Dendritic cell treated with granulocyte-macrophage colony-stimulating factor and Interleukin-4, amounts not matched to agents 40 ng/mL and 50 ng/mL, for 4 days (primary cell): ENCODE data around the gene NCOA3.
"Not testable (repeated sequence)": the region's sequence is repeated elsewhere in the genome, so short reads cannot be mapped to it uniquely, and the experiment has no call there.

ENCODE experiments used
- H3K27ac Mint-ChIP-seq: one replicate; pipeline ENCODE4 v1.8.0; 2022; ENCODE audit warnings: mild to moderate bottlenecking, mixed read lengths
- H3K27me3 Mint-ChIP-seq: one replicate; pipeline ENCODE4 v1.8.0; 2022; ENCODE audit warnings: mild to moderate bottlenecking, mixed read lengths
- H3K36me3 Mint-ChIP-seq: one replicate; pipeline ENCODE4 v1.8.0; 2022; ENCODE audit warnings: low read depth, mixed read lengths
- H3K4me1 Mint-ChIP-seq: one replicate; pipeline ENCODE4 v1.8.0; 2022; ENCODE audit warnings: low read depth, mixed read lengths
- H3K4me3 Mint-ChIP-seq: one replicate; pipeline ENCODE4 v1.8.0; 2022; ENCODE audit warnings: mild to moderate bottlenecking, moderate library complexity, mixed read lengths
- H3K9me3 Mint-ChIP-seq: one replicate; pipeline ENCODE4 v1.8.0; 2022; ENCODE audit warnings: mixed read lengths
- intact Hi-C: fragments of 100-400 bp; cut with micrococcal nuclease; formaldehyde crosslinking; loops from one replicate; pipeline ENCODE4 v1.15.0; 2022

The NCOA3 gene

DNA sequence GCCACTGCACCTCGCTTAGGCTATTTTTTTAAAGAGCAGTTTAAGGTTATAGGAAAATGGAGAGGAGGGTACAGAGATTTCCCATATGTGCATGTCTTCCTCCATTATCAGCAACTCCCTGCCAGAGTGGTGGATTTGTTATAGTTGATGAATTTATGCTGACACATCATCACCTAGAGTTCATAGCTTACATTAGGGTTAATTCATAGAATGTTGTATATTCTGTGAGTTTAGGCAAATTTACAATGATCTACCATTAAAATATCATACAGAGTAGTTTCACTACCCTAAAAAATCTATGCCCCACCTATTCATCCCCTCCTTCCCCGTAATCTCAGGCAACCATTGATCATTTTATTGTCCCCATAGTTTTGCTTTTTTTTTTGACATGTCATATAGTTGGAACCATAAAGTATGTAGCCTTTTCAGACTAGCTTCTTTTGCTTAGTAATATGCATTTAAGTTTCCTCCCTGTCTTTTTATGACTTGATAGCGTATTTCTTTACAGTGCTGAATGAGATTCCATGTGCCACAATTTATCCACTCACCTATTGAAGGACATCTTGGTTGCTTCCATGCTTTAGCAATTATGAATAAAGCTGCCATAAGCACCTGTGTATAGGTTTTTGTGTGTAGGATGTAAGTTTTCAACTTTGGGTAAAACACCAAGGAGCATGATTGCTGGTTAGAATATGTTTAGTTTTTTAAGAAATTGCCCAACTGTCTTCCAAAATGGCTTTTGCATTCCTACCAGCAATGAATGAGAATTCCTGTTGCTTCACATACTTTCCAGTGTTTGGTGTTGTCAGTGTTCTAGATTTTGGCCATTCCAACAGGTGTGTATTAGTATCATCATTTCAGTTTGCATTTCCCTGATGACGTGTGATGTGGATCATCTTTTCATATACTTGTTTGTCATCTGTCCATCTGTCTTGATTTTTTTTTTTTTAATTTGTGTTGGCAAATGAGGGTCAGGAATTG lies 60.2 kb downstream of the NCOA3 start:
- Mint-ChIP-seq H3K27ac (no peak overlapping the region), H3K4me3 (no peak overlapping the region), H3K27me3 (no peaks in the 10 kb centered on the region), H3K9me3 (no peaks in the 10 kb centered on the region), H3K4me1 (peaks cover 46% of the 10 kb centered on the region), H3K36me3 (peaks cover 7% of the 10 kb centered on the region)
- intact Hi-C loops, result no loop called here

DNA sequence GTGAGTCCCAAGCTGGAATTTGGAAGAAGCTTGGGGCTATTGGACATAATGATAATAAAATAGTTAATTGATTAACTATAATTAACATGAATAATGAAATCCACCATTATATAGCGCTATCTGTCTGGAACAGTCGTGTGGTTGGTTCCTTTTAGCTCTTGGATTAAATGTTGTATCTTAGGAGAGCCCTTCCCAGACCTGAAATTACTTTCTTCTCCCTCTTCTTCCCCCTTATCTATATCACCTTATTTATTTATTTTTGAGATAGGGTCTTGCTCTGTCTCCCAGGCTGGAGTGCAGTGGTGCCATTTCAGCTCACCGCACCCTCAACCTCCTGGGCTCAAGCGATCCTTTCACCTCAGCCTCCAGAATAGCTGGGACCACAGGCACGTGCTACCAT lies 64.6 kb downstream of the NCOA3 start:
- no peak overlapping the region for H3K27ac Mint-ChIP-seq
- no peaks in the 10 kb centered on the region for H3K27me3 Mint-ChIP-seq
- peaks cover 20% of the 10 kb centered on the region for H3K36me3 Mint-ChIP-seq
- H3K4me1 Mint-ChIP-seq, result peaks cover 35% of the 10 kb centered on the region
- intact Hi-C loops, result no loop called here
- H3K9me3 Mint-ChIP-seq, result no peaks in the 10 kb centered on the region
- no peak overlapping the region for H3K4me3 Mint-ChIP-seq

DNA sequence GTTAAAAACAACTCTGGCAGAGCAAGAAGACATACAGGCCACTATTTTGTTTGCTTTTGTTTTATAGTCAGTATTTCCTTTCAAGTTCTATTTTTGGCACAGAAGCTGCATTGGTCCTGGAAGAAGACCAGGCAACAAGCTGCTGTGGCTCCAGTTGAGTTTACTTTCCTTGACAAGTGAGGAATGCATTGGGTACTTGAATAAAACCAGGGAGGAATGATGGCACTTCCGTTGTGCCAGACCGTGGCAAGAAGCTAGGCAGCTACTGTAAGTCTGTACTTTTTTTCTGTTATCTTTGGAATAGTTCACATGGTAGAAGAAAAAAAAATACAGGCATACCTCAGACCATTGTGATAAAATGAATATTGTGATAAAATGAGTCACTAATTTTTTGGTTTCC lies 66.3 kb downstream of the NCOA3 start:
- H3K27ac Mint-ChIP-seq, result no peak overlapping the region
- H3K4me1 Mint-ChIP-seq, result peaks cover 38% of the 10 kb centered on the region
- H3K9me3 Mint-ChIP-seq, result no peaks in the 10 kb centered on the region
- no peaks in the 10 kb centered on the region for H3K27me3 Mint-ChIP-seq
- H3K36me3 Mint-ChIP-seq, result peaks cover 36% of the 10 kb centered on the region
- intact Hi-C loops, result no loop called here
- no peak overlapping the region for H3K4me3 Mint-ChIP-seq

DNA sequence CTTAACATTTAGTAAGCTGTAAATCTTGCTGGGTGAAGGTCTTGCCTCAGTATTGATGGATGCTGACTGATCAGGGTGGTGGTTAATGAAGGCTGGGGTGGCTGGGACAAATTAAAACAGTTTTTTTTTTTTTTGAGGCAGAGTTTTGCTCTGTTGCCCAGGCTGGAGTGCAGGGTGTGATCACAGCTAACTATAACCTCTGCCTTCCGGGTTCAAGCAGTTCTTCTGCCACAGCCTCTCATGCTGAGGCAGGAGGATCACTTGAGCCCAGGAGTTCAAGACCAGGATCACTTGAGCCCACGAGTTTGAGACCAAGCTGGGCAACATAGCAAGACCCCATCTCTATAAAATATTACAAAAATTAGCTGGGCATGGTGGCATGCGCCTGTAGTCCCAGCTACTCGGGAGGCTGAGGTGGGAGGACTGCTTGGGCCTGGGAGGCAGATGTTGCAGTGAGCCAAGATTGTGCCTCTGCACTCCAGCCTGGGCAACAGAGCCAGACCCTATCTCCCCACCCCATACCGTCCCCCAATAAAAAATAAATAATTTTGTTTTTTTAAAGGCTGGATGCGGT lies 67.2 kb downstream of the NCOA3 start:
- H3K4me3 Mint-ChIP-seq, result no peak overlapping the region
- no peaks in the 10 kb centered on the region for H3K27me3 Mint-ChIP-seq
- no peak overlapping the region for H3K27ac Mint-ChIP-seq
- H3K36me3 Mint-ChIP-seq, result peaks cover 45% of the 10 kb centered on the region
- peaks cover 47% of the 10 kb centered on the region for H3K4me1 Mint-ChIP-seq
- intact Hi-C loops, result no loop called here
- H3K9me3 Mint-ChIP-seq, result no peaks in the 10 kb centered on the region

DNA sequence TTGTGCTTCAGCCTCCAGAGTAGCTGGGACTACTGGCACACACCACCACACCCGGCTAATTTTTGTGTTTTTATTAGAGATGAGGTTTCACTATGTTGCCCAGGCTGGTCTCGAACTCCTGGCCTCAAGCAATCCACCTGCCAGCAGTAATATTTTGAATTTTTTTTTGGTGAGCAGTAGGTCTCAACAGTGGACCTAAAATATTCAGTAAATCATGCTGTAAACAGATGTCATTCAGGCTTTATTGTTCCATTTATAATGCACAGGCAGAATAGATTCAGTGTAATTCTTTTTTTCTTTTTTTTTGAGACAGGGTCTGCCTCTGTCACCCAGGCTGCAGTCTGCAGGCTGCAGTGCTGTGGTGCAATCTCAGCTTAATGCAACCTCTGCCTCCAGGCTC lies 69.7 kb downstream of the NCOA3 start:
- H3K4me1 Mint-ChIP-seq, result peaks cover 36% of the 10 kb centered on the region
- peaks cover 46% of the 10 kb centered on the region for H3K36me3 Mint-ChIP-seq
- intact Hi-C loops, result no loop called here
- H3K9me3 Mint-ChIP-seq, result no peaks in the 10 kb centered on the region
- H3K27me3 Mint-ChIP-seq, result no peaks in the 10 kb centered on the region
- H3K27ac Mint-ChIP-seq, result no peak overlapping the region
- H3K4me3 Mint-ChIP-seq, result no peak overlapping the region

DNA sequence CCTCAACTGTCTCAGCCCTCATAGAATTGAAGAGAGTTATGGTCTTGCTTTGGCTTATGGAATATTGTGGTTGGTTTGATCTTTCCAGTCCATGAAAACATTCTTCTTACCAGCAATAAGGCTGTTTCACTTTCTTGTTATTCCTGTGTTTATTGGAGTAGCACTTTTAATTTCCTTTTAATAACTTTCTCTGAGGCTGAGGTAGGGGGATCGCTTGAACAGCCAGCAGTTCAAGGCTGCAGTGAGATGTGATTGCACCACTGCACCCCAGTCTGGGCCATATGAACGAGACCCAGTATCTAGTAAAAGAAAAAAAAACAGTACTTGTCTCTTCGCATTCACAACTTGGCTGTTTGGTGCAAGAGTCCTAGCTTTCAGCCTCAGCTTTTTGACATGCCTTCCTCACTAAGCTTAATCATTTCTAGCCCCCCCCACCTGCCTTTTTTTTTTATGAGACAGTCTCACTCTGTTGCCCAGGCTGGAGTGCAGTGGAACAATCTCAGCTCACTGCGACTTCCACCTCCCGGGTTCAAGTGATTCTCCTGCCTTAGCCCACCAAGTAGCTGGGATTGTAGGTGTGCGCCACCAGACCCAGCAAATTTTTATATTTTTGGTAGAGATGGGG lies 70.5 kb downstream of the NCOA3 start:
- H3K27ac Mint-ChIP-seq, result no peak overlapping the region
- no peaks in the 10 kb centered on the region for H3K9me3 Mint-ChIP-seq
- peaks cover 46% of the 10 kb centered on the region for H3K36me3 Mint-ChIP-seq
- intact Hi-C loops, result no loop called here
- peaks cover 36% of the 10 kb centered on the region for H3K4me1 Mint-ChIP-seq
- no peak overlapping the region for H3K4me3 Mint-ChIP-seq
- no peaks in the 10 kb centered on the region for H3K27me3 Mint-ChIP-seq

DNA sequence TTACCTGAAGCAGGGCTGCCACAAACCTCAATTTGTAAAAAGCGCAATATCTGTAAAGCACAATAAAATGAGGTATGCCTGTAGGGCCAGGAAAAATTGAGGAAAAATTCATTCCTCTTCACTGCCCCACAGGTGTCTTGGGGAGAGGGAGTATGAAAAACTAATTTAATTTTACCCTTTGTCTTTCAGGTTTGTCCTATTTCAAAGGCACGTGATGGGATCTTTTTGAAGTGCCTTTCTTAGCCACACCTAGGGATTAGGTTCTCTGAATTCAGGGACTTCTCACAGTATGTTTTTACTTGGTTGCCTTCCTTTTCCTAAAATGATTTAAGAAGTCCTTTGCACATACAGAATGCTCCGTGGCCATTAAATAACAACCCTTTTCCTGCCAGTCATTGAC lies 71.9 kb downstream of the NCOA3 start:
- no peaks in the 10 kb centered on the region for H3K27me3 Mint-ChIP-seq
- peaks cover 37% of the 10 kb centered on the region for H3K4me1 Mint-ChIP-seq

DNA sequence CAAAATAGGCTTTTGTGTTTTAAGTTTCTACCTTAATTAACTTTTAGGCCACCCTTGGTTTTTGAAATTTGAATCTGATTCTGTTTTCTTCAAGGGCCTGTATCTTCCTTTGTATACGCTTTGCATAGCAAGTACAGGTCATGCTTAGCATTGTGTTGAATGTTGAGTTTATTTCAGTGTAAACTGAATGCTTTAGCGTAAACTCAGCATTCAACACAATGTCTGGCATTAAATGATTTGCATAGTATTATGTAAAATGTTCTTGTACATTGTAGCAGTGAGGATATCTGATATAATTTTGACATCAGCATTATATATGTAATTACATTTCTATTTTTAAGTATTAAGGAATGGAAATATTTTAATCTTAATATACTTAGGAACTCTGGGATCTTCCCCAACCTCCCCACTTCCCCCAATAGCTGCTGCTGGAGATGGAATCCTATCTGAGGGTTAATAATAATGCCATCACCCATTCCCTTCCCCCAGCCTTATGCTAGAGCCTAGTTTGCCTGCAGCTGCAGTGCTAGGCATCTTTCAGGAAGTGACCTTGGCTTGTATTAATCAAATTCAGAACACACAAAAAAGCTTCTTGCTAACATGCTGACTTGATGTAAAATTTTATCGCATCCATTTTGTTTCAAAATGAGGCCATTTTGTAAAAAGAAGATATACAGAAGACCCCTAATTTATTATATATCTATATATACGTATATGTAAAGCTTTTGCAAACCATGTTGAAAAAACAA lies 73.1 kb downstream of the NCOA3 start:
- H3K4me3 Mint-ChIP-seq, result no peak overlapping the region
- no peak overlapping the region for H3K27ac Mint-ChIP-seq
- no peaks in the 10 kb centered on the region for H3K27me3 Mint-ChIP-seq
- H3K36me3 Mint-ChIP-seq, result peaks cover 39% of the 10 kb centered on the region
- intact Hi-C loops, result no loop called here
- peaks cover 42% of the 10 kb centered on the region for H3K4me1 Mint-ChIP-seq
- no peaks in the 10 kb centered on the region for H3K9me3 Mint-ChIP-seq

More for the DNA sequence above, 71.9 kb downstream of the NCOA3 start:
- H3K9me3 Mint-ChIP-seq, result no peaks in the 10 kb centered on the region
- intact Hi-C loops, result no loop called here
- no peak overlapping the region for H3K27ac Mint-ChIP-seq
- H3K4me3 Mint-ChIP-seq, result no peak overlapping the region
- H3K36me3 Mint-ChIP-seq, result peaks cover 39% of the 10 kb centered on the region

DNA sequence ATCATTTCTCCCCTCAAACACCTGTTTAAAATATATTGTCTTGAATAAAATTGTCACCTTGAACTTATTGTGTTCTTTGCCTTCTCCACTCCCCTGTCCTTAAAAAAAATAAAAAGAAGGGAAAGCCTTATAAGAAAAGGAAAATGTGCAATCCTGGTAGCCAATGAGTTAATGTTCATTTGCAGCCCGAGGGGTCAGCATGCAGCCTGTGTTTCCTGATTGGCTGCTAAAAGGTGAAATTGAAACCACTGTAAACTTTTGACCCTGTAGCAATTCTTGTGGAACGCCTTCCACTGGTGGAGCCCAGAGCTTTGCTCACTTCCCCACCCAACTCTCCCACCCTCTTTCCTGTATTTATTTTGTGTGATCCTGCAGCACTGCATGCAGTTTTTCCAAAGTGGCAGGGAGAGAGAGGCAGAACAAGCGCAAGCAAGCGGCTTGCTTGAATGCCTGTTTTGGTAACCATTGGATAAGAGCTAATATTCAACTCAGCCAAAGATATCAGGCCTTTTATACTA lies 74.9 kb downstream of the NCOA3 start:
- H3K4me3 Mint-ChIP-seq, result no peak overlapping the region
- no peaks in the 10 kb centered on the region for H3K9me3 Mint-ChIP-seq
- intact Hi-C loops, result loop anchor here (2.0 kb wide), 1 partner anchor 74 kb away; no protein-coding TSS in a partner anchor
- peaks cover 34% of the 10 kb centered on the region for H3K36me3 Mint-ChIP-seq
- peaks cover 49% of the 10 kb centered on the region for H3K4me1 Mint-ChIP-seq
- H3K27me3 Mint-ChIP-seq, result no peaks in the 10 kb centered on the region
- H3K27ac Mint-ChIP-seq, result no peak overlapping the region

DNA sequence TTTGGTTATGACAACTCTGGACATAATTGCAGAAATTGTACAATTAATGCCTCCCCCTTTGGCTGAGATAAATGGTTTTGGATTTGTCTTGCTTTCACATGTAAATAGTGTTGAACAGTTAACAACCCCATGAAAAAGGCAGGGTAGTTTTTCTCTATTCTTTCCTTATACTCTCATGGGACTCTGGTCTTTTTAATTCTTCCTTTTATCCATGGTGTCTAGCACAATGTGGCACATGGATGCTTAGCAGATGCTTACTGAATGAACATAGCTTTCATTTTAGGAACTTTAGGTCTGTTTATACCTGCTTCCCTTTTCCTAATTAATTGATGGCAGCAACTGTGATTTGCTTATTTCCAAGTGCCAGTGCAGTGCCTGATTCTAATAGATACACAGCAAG lies 75.6 kb downstream of the NCOA3 start:
- H3K9me3 Mint-ChIP-seq, result no peaks in the 10 kb centered on the region
- intact Hi-C loops, result loop anchor here (2.0 kb wide), 1 partner anchor 75 kb away; no protein-coding TSS in a partner anchor
- H3K27ac Mint-ChIP-seq, result no peak overlapping the region
- H3K4me3 Mint-ChIP-seq, result no peak overlapping the region
- peaks cover 33% of the 10 kb centered on the region for H3K36me3 Mint-ChIP-seq
- peaks cover 45% of the 10 kb centered on the region for H3K4me1 Mint-ChIP-seq
- H3K27me3 Mint-ChIP-seq, result no peaks in the 10 kb centered on the region

DNA sequence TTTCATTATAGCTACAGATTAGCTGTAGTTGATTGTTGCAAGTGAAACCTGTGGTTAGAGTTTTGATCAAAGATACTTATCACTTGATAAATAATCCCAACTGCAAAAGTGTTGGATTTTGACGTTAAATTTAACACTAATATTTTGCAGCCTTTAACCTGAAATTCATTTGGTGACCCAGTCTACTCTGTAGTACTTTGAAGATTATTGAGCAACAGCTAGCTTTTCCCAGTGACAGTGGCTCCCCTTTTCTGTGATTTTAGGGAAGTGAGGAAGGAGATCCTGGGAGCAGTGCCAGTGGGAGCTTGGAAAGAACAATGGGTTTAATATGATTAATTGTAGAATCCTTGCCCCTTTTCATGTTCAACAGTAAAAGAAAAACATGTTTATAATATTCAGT lies 76.9 kb downstream of the NCOA3 start:
- intact Hi-C loops, result no loop called here
- H3K27me3 Mint-ChIP-seq, result no peaks in the 10 kb centered on the region

DNA sequence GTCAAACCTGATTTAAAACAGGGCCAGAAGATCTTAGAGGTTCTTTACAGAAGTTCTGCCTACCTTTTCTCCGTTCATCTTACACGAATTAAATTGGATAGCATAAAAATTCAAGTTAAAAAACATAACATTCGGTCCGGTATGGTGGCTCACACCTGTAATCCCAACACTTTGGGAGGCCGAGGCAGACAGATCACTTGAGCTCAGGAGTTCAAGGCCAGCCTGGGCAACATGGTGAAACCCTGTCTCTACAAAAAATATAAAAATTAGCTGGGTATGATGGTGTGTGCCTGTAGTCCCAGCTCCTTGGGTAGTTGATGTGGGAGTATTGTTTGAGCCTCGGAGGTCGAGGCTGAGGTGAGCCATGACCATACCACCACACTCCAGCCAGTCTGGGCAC lies 79.0 kb downstream of the NCOA3 start:
- H3K27me3 Mint-ChIP-seq, H3K27ac Mint-ChIP-seq, H3K9me3 Mint-ChIP-seq, intact Hi-C loops, H3K4me3 Mint-ChIP-seq: not testable (repeated sequence)
- H3K36me3 Mint-ChIP-seq, result peaks cover 46% of the 10 kb centered on the region
- peaks cover 51% of the 10 kb centered on the region for H3K4me1 Mint-ChIP-seq

More for the DNA sequence above, 76.9 kb downstream of the NCOA3 start:
- Mint-ChIP-seq H3K36me3 (peaks cover 32% of the 10 kb centered on the region), H3K4me3 (no peak overlapping the region), H3K9me3 (no peaks in the 10 kb centered on the region), H3K27ac (no peak overlapping the region), H3K4me1 (peaks cover 41% of the 10 kb centered on the region)

DNA sequence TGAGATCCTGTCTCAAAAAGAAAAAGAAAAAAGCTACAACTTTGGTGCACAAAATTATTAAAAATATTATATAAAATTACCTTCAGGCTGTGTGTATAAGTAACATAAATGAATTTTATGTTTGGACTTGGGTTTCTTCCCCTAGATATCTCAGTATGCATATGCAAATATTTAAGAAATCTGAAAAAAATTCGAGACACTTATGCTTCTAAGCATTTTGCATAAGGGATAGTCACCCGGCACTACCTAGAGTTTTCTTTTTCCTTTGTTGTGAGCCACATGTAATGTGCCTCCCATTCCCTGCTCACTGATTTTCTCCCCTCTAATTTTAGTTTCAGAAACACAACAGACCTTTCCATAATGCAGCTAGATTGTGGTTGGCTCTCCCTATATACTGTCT lies 79.4 kb downstream of the NCOA3 start:
- peaks cover 50% of the 10 kb centered on the region for H3K36me3 Mint-ChIP-seq
- no peak overlapping the region for H3K4me3 Mint-ChIP-seq
- no peaks in the 10 kb centered on the region for H3K9me3 Mint-ChIP-seq
- no peak overlapping the region for H3K27ac Mint-ChIP-seq
- no peaks in the 10 kb centered on the region for H3K27me3 Mint-ChIP-seq
- intact Hi-C loops, result no loop called here
- peaks cover 54% of the 10 kb centered on the region for H3K4me1 Mint-ChIP-seq
